Fibroblast of skin of abdomen (primary cell): Measurements from ENCODE around the gene SPNS3.

Experiments
- DNase-seq: peaks from one replicate; pipeline ENCODE4 v3.0.0-alpha.2; 2013

The SPNS3 gene

DNA sequence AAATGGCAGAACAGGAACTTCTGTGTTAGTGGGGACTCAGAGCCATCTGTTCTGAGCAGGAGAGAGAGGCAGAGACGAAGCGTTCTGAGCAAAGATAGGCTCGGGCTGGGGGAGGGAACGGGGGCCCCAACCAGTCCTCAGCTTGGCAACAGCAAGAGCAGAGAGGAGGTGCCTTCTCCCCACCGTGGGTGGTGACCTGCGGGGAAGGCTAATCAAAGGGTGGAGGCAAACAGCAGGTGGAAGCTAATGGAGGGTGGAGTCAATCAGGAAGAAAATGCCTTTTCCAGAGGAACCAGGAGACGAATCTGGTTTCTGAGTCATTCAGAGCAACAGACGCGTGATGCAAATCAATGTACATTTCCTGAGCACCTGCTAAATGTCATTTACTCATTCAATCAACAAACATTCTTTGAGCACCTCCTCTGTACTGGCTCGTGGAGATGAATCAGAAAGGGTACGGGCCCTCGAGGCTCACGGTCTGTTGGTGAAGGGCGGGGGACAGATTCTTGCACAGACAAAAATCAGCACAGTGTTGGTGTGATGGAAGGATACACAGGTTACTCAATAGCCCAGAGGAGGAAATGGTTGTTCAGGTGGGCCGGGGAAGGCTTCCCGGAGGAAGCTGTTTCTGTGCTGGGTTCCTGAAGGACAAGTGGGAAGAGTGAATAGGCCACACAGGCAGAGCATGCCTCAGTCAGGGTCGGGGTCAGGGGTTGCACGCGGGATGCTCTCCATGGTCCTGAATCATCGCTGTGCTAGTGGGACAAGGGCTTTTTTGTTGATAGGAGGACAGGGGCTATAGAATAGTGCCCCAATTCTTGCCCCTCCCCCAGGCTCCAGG, 59.2 kb downstream of the SPNS3 start:
- DNase-seq, result no peak

DNA sequence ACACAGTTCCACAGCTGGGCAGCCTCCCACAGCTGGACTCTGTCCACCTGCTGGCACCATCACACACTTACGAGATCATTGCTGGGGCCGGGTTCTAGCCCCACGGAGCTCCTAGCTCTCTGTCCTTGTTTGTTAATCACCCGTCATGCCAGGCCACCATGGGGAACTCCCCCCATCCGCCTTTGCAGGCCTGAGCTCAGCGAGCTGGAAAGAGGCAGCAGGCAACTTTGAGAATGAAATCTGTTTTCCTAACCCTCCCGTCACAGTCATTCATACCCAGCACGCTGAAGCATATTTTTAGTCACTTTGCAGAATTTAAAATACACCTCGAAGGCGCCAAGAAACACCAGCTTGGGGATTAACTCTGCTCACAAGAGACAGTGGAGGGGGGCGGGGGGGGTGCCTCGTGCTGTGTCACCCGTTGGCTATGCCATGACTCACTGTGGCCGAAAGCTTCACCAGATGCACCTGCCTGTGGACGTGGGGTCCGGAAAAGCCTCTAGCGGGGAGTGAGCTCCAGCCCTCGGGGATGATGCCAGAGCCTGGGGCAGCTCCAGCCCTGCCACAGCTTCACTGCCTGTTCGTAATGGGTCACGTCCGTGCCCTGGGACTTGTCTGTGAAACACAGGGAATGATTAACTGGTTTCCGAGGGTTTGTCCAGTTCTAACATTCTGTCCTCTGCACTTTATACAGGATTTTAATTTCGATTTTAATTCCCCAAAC, 63.5 kb downstream of the SPNS3 start:
- peak; percentile 18 for DNase-seq

DNA sequence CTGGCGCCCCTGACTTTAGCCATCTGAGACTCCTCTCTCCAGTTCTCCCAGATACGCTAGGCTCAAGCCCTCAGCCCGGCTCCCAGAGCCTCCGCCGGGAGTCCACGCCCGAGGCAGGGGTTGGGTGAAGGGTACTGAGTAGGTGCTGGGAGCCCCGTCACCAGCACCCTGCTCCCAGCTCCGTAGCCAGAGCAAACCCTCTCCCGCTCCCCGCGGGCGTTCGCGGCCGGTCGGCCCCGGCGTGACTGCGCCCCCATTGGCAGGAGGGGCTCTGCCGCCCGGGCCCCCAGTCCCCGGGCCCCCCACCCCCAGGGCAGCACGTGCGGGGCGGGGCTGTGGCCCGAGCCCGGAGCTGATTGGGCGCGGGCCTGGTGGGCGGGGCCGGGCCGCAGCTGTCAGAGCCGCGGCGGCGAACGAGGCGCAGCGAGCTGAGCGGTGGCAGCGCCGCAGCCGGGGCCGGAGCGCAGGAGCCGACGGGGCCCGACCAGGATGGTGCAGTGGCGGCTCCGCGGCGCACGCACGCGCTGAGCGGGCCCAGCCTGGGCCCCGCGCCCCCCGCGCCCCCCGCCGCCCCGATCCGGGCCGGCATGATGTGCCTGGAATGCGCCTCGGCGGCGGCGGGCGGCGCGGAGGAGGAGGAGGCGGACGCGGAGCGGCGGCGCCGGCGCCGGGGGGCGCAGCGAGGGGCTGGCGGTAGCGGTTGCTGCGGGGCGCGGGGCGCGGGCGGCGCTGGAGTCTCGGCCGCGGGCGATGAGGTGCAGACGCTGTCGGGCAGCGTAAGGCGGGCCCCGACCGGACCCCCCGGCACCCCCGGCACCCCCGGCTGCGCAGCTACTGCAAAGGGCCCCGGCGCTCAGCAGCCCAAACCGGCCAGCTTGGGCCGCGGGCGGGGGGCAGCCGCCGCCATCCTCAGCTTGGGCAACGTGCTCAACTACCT, 65.0 kb downstream of the SPNS3 start, which contains the start of gene SPNS2:
Gene SPNS2 (plus strand): TSS at position 421 of the 937 bp plus-strand sequence. CDS start 167 bp downstream, at position 588.
- DNase-seq, result peak; percentile 24

DNA sequence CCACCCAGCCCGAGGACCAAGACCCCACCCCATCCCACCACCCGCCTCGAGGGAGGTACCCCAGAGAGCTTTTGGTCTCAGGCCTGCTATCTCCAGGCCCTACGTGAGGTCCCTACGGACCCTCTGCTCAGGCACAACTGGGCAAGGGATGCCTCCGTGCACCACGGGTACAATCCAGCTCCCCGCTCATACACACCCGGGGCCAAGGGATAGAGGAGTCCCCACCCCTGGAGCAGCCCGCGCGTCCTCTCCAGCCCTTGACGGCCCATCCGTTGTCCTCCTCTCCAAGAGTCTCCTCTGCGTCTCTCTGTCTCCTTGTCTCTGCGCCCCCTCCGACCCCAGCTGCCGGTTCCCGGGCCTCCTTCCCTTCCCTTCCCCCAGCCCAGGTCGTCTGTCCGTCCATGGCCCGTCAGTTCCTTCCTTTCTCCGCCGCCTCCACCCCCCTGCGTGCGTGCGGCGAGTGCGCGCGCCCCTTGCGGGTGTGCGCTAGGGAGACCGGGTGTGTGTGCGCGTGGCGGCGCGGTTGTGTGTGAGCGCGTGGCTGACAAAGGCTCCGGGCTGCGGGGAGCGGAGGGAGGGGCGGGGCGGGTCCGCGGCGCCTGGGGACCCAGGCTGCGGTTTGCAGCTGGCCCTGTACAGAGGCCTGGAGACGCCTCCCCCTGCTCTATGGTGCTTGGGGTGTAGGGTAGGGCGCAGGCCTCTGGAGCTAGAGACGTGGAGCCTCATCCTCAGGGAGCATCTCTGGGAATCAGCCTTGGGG, 65.9 kb downstream of the SPNS3 start:
- DNase-seq, result no peak

DNA sequence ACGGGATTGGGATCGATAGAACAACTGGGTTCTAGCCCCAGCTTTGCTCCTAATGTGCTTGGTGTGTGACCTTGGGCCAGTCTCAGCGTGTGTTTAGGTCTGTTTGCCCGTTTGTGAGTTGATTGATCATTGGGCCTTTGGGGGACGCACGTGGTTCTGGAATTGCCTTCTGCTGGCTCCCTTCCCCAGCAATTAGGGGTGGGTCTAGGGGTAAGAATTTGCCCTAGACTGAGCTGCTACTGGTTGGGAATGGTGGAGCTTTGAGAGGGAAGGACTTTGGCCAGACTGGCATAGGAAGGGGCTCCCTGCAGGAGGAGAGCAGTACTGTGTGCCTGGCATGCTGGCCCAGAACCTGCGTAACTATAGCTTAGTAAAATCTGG, 66.4 kb downstream of the SPNS3 start:
- no peak for DNase-seq

DNA sequence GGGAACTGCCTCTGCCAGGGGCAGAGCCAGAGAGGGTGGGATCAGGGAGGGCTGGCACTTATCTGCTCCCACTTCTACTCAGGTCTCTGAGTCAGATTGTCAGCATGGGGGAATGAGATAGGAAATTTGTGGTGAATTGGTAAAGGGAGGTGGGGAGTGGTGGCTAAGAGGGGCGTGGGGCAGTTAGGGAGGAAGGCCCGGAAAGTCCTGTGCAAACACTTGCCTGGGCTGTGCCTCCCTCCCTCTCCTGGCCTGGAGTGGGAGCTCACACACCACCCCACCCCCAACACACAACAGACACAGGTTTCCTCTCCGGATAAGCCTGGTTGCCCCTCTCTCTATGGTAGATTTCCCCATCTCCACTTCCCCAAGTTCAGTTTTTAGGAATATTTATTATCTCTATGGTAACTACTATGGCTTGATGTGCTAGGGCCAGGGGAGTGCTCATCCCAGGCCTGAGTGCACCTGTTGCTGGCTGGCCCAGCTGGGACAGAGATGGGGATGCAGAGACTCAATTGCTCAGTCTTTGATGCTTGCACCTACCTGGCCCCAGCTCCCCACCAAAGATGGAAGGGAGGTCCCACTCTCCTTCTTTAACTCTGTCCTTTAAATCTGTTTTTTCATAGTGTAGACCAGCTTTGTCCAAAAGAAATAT, 67.7 kb downstream of the SPNS3 start:
- no peak for DNase-seq

DNA sequence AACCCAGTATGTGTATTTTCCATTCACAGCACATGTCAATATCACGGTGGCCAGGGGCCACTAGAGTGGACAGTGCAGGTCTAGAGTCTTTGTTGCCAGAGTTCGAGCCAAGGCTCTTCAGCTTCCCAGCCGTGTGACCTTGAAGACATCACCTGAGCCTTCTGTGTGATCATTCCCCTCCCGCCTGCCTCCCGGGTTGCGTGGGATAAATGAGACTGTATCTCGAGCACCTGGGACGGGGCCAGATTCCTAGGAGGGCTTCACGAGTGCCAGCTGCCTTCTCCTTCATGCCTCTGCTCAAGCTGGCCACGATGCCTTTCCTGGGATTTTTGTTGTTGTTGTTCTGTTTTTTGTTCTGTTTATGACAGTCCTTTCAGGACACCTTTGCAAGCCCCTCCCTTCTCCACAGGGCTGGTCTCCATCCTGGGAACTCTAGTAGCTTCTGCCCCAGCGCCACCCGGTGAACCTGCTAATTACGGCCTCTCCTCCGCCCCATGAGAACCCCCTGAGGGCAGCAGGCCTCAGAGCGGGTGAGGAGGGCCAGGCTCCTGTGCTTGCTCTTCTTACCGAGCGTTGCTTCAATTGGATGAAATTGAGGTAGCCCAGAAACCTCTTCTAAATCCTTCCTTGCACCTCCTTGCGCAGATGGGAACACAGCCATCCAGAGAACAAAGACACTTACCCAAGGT, 68.9 kb downstream of the SPNS3 start:
- no peak for DNase-seq

DNA sequence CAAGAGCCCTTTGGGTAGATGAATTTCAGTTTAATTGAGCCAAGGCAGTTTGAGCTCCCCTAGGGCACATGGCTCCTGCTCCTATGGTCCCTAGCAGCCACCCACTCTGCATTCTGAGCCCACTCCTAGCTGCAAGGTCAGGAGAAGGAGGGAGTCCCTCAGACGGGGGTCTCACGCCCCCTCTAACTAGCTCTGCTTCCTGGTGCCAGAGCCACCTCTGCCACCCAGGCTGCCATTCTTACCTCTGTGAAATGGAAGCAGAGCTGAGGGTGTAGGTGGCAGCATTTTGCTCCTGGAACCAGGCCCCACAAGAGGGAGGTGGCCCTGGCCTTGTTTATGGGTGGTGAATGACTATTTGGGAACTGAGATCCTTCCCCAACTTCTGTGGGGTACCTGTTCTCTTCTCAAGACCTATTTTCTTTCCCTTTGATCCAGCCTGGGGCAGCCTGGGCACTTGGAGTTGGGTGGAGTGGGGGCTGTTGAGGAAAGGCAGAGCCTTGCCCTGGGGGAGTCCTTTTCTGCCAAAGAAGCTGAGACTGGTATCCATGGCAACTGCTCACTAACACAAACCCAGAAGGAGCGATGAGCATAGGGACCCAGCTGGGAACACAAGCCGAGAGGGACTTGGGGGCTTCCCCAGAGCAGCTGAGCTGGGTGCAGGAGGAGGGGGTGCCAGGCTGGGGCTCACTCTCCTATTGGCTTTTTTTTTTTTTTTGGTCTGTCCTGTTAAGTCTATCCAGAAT, 69.7 kb downstream of the SPNS3 start:
- DNase-seq, result no peak

DNA sequence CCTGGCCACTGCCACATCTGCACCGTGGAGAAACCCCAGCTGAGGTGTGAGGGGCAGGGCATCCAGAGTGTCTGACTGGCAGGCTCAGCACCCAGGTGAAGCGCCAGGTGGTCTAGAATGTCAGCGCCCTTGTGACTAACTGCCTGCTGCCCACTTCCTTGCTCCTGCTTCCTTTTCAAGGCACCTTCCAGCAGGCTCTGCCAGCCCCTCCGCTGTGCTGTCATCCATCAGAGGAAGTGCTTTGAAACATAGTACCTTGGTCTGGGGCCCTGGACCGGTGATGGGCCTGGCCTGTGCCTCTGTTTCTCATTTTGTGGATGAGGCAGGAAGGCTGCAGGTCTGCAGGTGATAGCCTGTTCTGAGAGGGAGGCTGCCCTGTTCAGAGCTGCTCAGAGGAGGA, 70.4 kb downstream of the SPNS3 start:
- no peak for DNase-seq

DNA sequence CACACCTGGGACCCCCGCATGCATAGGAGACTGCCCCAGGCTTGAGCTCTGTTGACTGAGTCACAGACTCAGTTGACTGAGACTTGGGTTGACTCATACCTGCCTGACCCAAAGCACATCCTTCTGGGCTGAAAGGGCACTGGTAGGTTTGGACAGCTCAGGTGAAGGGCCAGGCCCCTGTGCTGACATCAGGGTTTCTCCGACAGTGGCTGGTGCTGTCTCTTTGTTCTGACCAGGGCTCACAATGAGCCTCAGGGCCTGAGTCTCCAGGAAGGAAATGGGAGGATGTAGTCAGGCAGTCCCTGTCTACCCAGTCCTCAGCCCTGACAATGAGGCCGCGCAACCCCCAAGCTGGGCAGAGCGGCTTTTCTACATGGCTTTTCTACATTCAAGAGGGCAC, 71.4 kb downstream of the SPNS3 start:
- no peak for DNase-seq

DNA sequence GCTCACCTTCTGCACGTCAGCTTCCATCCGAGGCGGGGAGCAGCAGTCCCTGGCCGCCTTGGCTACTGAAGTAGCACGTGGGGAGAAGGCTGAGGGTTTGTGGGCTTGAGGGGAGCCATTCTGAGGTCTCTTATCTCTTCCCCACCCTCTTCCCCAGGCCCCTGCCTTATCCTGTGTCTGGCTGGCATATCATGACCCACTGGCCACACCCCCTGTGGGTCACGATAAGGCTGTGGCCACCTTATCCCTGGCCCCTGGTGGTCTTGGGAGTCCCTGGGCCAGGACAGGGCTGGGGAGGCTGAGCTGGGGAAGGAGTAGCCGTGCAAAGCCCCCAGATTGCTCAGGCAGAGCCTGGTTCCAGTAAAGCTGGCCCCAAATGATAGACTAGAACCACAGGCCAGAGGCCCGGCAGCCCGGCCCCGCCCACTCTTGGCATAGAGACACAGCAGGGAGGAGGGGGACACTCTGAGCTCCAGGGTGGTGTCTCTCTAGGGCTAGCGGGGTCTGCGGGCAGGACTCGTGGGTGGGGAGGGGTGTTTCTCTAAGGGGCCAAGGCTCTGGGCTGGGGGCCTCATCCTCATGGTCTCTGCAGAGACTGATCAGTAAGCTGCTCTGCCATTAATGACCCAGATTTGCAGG, 72.6 kb downstream of the SPNS3 start:
- no peak for DNase-seq

DNA sequence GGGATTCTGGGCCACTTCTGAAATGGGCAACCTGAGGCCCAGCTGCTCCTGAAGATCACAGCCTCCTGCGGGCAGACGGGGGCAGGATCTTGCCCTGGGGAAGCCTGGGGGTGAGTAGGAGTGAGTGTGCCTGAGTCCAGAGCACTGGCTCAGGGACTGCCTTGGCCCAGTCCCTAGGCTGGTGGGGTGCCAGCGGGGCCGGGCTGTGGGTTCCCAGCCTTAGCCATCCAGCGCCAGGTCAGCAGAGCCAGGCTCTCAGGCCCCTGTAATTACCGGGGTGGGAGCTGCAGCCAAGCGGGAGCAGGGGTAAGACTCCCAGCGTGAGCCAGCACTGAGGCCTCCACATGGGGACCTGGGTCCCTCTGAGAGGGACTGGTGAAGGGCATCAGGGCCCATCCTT, 73.2 kb downstream of the SPNS3 start:
- DNase-seq, result no peak

DNA sequence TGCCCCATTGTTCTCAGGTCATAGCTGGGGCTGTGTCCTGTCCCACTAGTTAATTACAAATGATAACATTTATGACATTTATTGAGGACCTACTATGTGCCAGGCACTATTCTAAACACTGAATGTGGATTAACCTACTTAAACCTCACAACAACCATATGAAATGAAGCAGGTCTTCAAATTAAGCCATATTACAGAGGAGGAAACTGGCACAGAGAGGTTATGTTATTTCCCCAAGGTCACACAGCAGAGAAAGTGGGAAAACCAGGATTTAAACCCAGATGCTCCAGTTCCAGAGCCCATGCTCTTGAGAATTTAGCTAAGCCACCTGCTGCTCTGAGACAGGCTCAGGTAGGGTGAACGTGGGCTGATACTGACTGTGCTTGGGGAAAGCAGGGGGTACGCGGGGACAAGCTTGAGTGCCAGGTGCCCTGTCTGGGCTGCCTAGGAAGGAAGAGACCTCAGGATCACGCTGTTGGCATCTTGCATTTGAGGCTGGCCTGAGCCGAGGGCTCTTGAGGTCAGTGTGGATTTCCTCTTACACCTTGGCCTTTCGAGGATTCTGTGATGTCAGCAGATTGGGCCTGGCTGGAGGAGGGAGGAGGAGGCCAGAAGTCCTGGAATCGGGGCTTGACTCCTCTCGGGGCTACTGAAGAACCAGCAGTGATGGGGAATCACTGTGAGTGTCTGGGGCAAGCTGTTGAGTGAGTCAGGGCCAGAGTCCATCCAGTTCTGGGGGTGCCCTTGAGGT, 73.8 kb downstream of the SPNS3 start:
- no peak for DNase-seq

DNA sequence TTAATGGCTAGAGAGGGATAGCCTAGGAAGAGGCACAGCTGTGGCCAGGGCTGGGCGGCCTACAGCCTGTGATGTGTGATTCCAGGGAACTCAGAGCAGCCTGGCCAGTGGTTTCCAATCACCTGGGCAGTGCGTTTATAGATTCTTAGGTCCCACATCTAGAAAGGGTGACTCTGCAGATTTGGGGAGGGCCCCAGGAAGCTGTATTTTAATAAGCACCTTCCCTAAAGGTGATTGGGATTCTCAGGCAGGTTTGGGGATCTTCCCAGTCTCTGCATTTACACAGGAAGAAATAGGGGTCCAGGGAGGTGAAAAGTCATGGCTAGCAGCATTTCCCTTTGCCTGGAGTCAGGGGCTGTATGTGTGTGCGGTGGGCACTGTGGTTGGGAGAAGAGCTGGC, 74.5 kb downstream of the SPNS3 start:
- no peak for DNase-seq

DNA sequence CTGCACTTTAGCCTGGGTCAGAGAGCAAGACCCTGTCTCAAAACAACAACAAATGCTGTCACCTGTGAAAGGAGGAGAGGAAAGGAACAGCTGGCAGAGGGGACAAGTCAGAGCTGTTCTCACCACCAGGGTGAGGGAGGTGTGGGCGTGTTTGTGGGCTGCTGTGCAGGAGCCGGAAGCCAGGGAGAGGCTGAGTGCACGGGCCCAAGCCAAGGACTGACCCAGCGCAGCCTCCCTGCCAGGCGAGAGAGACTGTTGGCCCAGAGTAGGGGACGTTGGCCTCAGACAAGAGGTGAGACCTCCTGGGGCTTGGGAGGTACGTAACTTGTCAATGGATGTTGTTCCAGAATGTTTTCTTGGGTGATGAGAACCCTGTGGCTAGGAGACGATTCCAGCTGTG, 75.7 kb downstream of the SPNS3 start:
- DNase-seq, result no peak

DNA sequence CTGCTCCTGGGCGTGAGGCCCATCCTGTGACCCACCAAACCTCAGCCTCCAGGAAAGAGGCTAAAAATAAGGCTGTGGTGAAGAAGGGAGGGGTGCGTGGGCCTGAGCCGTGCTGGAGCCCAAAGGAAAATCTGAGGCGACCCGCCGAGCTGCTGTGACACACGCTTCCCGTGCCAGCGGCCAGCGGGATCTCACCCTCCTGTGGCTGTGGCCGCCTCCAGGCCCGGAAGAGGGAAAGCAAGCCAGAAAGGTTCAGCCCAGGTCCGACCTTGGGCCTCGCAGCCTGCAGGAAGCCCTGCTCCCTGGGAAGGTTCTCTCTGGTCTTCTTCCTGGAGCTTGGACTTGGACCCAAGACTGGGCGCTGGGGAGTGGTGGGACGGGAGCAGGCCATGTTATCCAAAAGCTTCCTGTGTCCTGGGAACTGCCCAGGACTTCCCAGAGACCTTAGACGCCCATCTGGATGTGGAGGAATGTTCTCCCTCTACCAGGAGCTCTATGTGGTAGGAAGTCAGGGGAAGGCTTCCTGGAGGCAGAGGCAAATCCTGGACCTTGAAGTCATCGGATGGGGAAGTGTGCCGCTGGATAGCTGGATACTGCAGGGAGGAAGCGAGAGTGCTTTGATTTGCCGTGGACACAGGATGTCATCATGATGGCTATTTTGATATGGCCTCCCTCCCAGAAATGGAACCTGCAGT, 76.3 kb downstream of the SPNS3 start:
- DNase-seq, result no peak

DNA sequence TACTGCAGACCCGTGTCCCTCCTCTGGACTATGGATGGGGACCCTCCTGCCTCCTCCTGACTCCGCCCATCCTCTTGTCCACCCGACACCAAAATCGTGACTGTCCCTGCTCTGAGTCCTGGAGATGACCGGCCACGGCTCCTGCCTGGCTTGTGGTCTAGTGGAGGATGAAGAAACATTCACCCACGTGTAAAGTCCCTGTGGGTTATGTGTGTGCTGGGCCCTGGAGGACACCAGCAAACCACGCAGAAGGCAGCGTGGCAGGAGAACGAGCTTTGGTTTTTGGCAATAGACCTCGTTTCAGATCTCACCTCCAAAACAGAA, 76.8 kb downstream of the SPNS3 start:
- no peak for DNase-seq

DNA sequence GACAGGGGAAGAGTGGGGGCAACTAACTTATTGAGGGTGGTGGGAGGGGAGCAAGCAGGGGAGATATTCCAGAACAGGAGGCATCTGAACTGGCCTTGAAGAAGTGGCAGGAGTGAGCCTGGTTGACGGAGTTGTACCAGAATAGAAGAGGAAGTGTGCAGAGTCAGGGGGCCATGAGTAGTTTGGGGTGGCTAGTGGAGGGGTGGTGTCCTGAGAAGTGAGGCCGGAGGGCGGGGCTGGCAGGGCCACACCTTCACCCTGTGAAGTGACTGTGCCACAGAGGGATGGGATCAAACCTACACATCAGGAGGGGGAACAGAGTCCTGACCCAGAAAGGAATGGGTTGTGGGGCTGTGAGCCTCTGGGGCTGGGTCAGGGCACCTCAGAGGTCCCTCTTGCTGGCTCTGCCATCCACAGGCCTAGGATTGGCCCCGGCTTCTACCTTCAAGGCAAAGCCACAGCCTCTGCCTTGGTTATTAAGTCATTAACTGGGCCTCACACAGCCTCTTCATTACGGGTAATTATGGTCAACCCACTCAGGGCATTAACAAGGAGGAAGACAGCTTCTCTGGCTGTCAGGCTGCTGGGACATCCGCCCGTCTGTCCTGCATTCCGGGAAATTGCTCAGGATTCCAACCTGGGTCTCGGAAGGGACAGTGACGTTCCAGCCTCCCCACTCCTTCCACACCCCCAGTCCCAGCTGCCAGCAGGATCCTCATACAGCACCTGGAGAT, 77.6 kb downstream of the SPNS3 start:
- no peak for DNase-seq
